GM19467 (cell line): ENCODE data around the gene HOXC4.
"Not testable (repeated sequence)": the region's sequence is repeated elsewhere in the genome, so short reads cannot be mapped to it uniquely, and the experiment has no call there.

Experiments
- ATAC-seq: cut with Tn5 transposase; IDR thresholded peaks from one replicate; pipeline ENCODE4 v1.9.1; 2021; ENCODE audit warnings: mild to moderate bottlenecking, moderate library complexity; ENCODE audit not compliant: unreplicated experiment

The HOXC4 gene

GRCh38 chr12:54039417-54040147 lies 14.1 kb upstream of the HOXC4 start:
- no peak for ATAC-seq

GRCh38 chr12:54040148-54040494 lies 13.5 kb upstream of the HOXC4 start:
- ATAC-seq: no peak

DNA sequence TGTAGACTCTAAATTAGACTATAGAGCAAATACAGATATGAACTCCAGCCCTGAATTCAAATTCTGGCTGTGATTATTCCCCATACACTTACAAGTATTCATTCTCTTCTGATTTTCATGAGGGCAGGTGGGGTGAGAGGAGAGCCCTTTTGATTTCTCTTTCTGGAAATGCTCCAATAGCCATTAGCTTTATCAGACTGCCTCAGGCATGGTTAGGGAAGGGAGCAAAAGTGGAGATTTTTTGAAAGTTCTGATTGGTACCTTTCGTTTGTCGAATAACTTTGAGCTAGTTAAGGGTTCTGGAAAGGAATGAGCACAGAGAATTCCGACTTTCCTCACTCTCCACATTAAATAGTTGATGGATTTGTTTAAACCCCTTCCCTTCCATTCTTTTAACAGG lies 13.0 kb upstream of the HOXC4 start:
- no peak for ATAC-seq

- no peak for ATAC-seq
Measured at GRCh38 chr12:54041097-54041690, 12.4 kb upstream of the HOXC4 start.

DNA sequence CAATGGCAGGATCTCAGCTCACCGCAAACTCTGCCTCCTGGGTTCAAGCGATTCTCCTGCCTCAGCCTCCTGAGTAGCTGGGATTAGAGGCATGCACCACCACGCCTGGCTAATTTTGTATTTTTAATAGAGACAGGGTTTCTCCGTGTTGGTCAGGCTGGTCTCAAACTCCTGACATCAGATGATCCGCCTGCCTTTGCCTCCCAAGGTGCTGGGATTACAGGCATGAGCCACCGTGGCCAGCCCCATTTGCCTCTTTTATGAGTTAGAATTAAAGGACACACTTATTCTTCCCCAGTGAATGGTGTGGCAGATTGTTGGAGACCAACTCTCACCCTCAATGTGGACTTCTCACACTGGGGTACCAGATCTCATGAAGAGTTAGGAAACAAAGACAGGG lies 11.6 kb upstream of the HOXC4 start:
- not testable (repeated sequence) for ATAC-seq

DNA sequence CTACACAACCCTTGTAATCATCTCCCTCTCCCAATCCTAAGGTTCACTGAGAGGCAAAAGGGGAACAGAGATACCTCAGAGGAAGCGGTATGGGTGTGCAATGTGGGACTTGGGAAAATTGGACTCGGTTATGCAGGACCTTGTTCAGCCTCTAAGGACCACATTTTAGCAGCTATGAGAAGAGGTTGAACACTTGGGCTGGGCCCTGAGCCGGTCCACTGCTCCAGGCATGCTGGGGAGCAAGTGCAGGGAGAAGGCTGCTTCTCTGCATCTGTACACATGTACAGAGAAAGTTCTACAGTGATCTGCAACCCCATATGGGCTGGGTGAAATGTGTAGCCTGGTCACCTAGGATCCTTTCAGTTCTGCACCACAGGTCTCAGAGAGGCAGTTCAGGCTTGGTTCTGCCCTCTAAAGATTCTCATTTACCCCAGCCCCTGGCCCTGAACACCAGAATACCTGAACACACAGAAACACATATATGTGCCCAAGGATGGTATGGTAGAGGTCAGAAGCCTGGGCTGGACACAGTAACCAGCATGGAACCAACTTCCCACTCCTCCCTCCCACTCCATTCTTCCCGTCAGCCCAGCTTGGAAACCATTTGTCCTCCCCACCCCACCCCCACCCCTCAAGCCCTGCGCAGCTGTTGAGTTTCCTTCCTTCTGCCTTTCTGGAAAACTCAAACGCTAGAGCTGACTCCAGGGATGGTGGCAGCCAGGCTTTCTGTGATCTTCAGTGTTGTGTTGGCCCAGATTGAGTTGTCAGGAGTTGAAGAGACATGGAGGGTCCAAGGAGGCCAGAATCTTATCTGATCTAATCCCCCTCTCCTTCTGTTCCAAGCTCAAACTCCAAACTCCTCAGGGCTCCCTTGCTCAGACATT lies 10.4 kb upstream of the HOXC4 start:
- ATAC-seq: no peak

- no peak for ATAC-seq
Measured at GRCh38 chr12:54044425-54045103, 9.1 kb upstream of the HOXC4 start.

GRCh38 chr12:54045401-54045800 lies 8.2 kb upstream of the HOXC4 start:
- no peak for ATAC-seq

- ATAC-seq: no peak
Measured at GRCh38 chr12:54045868-54046521, 7.6 kb upstream of the HOXC4 start.

DNA sequence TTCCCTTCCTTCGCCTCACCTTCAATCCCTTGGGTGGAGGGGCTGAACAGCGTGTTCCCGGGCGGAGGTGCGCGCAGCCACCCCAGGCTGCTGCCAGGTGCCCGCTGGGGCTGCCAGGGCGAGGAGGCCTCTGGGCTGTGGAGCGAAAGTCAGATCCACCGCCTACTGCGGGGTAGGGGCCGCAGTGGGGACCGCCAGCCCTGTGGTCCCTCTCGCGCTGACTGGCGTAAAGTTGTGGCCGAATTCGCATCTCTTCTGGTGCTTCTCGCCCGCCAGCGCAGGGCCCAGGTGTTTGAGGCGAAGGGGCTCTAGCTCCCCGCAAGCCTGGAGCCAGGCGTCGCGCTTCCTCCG lies 6.9 kb upstream of the HOXC4 start:
- ATAC-seq: no peak

- no peak for ATAC-seq
Measured at GRCh38 chr12:54047160-54047963, 6.3 kb upstream of the HOXC4 start.

DNA sequence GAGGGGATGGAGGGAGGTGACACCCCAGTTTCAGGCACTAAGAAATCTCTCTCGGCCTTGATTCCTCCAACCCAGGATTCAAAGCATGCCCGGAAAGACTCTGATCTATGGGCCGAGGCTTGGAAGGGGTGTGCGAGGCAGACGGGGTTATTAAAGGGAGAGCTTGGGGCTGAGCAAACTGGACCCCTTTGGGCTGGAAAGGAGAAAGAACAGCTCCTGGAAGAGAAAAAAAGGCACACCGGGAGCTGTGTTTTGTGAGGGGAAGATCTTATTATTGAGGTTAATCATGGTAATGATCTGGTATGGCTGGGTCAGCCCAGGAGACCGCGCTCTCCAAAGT lies 5.7 kb upstream of the HOXC4 start:
- no peak for ATAC-seq

DNA sequence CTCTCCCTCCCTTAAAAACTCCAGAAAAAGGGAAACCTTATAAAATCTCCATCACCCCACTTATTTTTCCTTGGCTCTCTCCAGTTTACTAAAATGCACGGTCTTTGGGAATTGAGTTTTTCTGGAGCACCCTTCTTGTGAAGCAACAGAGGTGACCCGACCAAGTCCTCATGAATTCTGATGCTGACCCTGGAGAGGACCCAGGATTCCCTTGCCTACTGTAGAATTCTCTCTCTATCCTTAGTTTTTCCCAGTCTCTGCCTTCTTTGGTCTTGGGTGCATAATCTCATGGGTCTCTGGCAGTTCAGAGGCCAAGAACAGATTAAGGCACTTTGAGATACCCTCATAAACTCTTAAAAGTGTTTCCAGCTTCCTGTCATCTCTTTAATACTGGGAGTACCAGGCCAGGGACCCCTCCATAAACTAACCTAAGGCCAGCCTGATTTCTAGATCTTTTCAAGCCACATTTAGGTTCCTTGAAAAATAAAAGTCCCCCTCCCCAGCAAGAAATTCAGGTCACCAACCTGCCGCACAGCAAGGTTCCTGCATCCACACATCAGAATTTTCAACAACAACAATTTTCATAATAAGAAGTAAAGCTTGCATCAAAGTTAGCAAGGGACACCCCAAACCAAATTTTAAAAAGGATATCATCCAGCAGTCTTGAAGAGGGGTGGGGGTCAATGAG lies 5.1 kb upstream of the HOXC4 start:
- ATAC-seq: no peak

- no peak for ATAC-seq
Measured at GRCh38 chr12:54049108-54049507, 4.5 kb upstream of the HOXC4 start.

GRCh38 chr12:54050482-54050810 lies 3.2 kb upstream of the HOXC4 start:
- no peak for ATAC-seq

DNA sequence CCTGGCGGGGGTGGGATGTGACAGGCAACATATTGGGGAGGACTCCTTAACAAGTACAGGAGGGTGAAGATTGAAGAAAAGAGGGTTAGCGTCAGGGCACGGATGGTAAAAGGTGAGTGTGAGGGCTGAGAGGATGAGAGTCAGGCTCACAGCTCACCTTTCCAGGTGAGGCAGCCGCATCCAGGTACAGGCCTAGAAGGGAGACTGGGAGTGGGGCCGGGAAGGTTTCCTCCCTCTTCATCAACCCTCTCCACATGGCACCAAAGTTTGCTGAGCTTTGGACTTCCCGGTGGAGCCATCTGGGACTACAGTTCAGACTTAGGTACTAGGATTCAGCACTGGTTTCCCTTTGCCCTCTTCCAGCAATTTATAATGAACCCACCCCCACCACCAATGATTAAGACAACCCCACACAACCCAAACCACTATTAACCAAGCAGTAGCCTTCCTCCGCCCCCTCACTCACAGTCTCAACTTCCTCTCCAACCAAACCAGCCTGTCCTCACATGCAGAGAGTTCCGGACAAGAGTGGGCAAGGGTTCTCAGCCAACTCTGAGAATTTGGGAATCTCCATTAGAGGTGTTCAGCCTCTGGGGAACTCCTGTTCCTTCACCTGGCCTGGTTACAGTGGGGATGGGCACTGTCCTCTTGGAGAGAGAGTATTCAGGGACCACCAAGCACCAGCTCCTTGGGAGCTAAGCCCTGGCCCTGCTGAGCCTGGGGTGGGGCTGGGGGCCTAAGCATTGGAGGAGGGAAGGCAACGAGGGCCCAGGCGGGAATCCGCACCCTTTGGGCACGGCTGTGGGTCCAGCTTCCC lies 2.4 kb upstream of the HOXC4 start:
- ATAC-seq: no peak

DNA sequence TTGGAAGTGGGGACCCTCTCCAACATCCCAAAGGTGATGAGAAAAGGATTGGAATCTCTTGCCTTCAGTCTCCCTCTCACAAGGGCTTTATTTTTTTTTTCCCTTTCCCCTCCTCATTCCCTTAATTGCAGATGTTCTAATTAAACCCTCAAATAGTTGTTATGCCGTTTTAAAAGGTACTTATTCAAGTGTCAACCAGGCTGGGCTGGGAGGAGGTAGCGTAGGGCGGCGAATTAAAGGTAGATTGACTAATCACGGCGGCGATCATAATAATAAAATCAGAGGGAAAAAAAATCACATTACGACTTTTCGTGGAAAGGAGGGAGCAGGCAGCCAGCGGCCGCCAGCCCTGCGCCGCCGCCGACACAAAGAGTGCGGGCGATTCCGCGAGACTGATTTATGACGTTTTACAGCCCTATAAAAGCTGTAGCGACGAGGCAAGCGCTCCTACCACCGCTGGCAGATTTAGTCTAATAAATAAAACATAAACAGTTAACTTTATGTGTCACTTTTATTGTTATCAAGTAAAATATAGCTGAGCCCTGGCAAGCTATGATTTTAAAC lies 1.7 kb upstream of the HOXC4 start:
- no peak for ATAC-seq

- ATAC-seq: no peak
Measured at GRCh38 chr12:54052438-54053002, 1.1 kb upstream of the HOXC4 start.
